ENCODE results near the gene PRKN.

The PRKN gene

GRCh38 chr6:161956082-161956481 is 771.5 kb downstream of the PRKN start:
- no peak overlapping the region for H3K14ac ChIP-seq (ENCODE audit: low read length in 2 of 2)
- H3K23ac ChIP-seq (ENCODE audit: low read length in 2 of 2): no peak overlapping the region
- WGBS: 54% methylated on average over 1 of the region's 1 CpG
- H3K4me2 ChIP-seq (ENCODE audit: low read length, poor library complexity, severe bottlenecking): no peak overlapping the region
- H3K9me3 ChIP-seq (ENCODE audit: control insufficient read depth, low read length): no peaks in the 10 kb centered on the region
- H3K18ac ChIP-seq (ENCODE audit: low read depth in 1 of 2, low read length in 2 of 2): no peak overlapping the region
- H2BK5ac ChIP-seq (ENCODE audit: low read depth, low read length, poor library complexity, severe bottlenecking): no peak overlapping the region
- H4K91ac ChIP-seq (ENCODE audit: low read length): no peak overlapping the region
- no peaks in the 10 kb centered on the region for H3K27me3 ChIP-seq (ENCODE audit: control insufficient read depth in 1 of 2, insufficient read depth in 1 of 2, low read length in 2 of 2)
- no peak overlapping the region for H3K9ac ChIP-seq (ENCODE audit: low read length)
- no peak overlapping the region for H2BK12ac ChIP-seq (ENCODE audit: low read length in 2 of 2)
- no peak overlapping the region for H3K4me3 ChIP-seq (ENCODE audit: insufficient read depth in 1 of 2, low read depth in 1 of 2, low read length in 2 of 2)
- H2BK120ac ChIP-seq (ENCODE audit: low read depth, low read length): no peak overlapping the region
- H3K36me3 ChIP-seq (ENCODE audit: control insufficient read depth in 1 of 2, insufficient read depth in 2 of 2, low read depth in 1 of 2, low read length in 2 of 2): no peaks in the 10 kb centered on the region
- H2AFZ ChIP-seq (ENCODE audit: low read depth, low read length): no peak overlapping the region
- no peaks in the 10 kb centered on the region for H3K79me1 ChIP-seq (replicated peaks; ENCODE audit: low read length, poor library complexity, severe bottlenecking)
- no peak overlapping the region for H3K4ac ChIP-seq (ENCODE audit: low read depth in 1 of 2, low read length in 2 of 2)
- no peak overlapping the region for H4K8ac ChIP-seq (ENCODE audit: low read length)
- H2BK15ac ChIP-seq (ENCODE audit: low read depth, poor library complexity, severe bottlenecking): no peak overlapping the region
- no peak for DNase-seq
- H3K4me1 ChIP-seq (ENCODE audit: control insufficient read depth, insufficient read depth, low read depth, low read length): no peaks in the 10 kb centered on the region
- no peak overlapping the region for H2AK5ac ChIP-seq (ENCODE audit: low read length, severe bottlenecking)
- no peak overlapping the region for H3K27ac ChIP-seq (ENCODE audit: low read length, poor library complexity, severe bottlenecking)

GRCh38 chr6:161954699-161955276 is 772.8 kb downstream of the PRKN start:
- Histone ChIP-seq H2BK15ac (ENCODE audit: low read depth, poor library complexity, severe bottlenecking) (no peak overlapping the region), H3K27ac (ENCODE audit: low read length, poor library complexity, severe bottlenecking) (no peak overlapping the region), H3K23ac (ENCODE audit: low read length in 2 of 2) (no peak overlapping the region), H3K36me3 (ENCODE audit: control insufficient read depth in 1 of 2, insufficient read depth in 2 of 2, low read depth in 1 of 2, low read length in 2 of 2) (no peaks in the 10 kb centered on the region), H3K9ac (ENCODE audit: low read length) (no peak overlapping the region), H3K4ac (ENCODE audit: low read depth in 1 of 2, low read length in 2 of 2) (no peak overlapping the region), H4K8ac (ENCODE audit: low read length) (no peak overlapping the region), H2AK5ac (ENCODE audit: low read length, severe bottlenecking) (no peak overlapping the region), H2AFZ (ENCODE audit: low read depth, low read length) (no peak overlapping the region), H3K14ac (ENCODE audit: low read length in 2 of 2) (no peak overlapping the region), H3K9me3 (ENCODE audit: control insufficient read depth, low read length) (no peaks in the 10 kb centered on the region), H2BK120ac (ENCODE audit: low read depth, low read length) (no peak overlapping the region), H3K4me1 (ENCODE audit: control insufficient read depth, insufficient read depth, low read depth, low read length) (no peaks in the 10 kb centered on the region), H2BK5ac (ENCODE audit: low read depth, low read length, poor library complexity, severe bottlenecking) (no peak overlapping the region), H4K91ac (ENCODE audit: low read length) (no peak overlapping the region), H3K79me1 (replicated peaks; ENCODE audit: low read length, poor library complexity, severe bottlenecking) (no peaks in the 10 kb centered on the region), H3K27me3 (ENCODE audit: control insufficient read depth in 1 of 2, insufficient read depth in 1 of 2, low read length in 2 of 2) (no peaks in the 10 kb centered on the region), H3K18ac (ENCODE audit: low read depth in 1 of 2, low read length in 2 of 2) (no peak overlapping the region), H3K4me2 (ENCODE audit: low read length, poor library complexity, severe bottlenecking) (no peak overlapping the region), H3K4me3 (ENCODE audit: insufficient read depth in 1 of 2, low read depth in 1 of 2, low read length in 2 of 2) (no peak overlapping the region), H2BK12ac (ENCODE audit: low read length in 2 of 2) (no peak overlapping the region)
- 73% methylated on average over 4 of the region's 5 CpGs for WGBS
- no peak for DNase-seq

- Histone ChIP-seq H3K79me1 (replicated peaks; ENCODE audit: low read length, poor library complexity, severe bottlenecking) (no peaks in the 10 kb centered on the region), H3K23ac (ENCODE audit: low read length in 2 of 2) (no peak overlapping the region), H3K27me3 (ENCODE audit: control insufficient read depth in 1 of 2, insufficient read depth in 1 of 2, low read length in 2 of 2) (no peaks in the 10 kb centered on the region), H3K4me2 (ENCODE audit: low read length, poor library complexity, severe bottlenecking) (no peak overlapping the region), H3K4me1 (ENCODE audit: control insufficient read depth, insufficient read depth, low read depth, low read length) (peaks cover 2% of the 10 kb centered on the region), H3K14ac (ENCODE audit: low read length in 2 of 2) (no peak overlapping the region), H2BK120ac (ENCODE audit: low read depth, low read length) (no peak overlapping the region), H3K27ac (ENCODE audit: low read length, poor library complexity, severe bottlenecking) (no peak overlapping the region), H3K9ac (ENCODE audit: low read length) (no peak overlapping the region), H4K91ac (ENCODE audit: low read length) (no peak overlapping the region), H3K4ac (ENCODE audit: low read depth in 1 of 2, low read length in 2 of 2) (no peak overlapping the region), H2AK5ac (ENCODE audit: low read length, severe bottlenecking) (no peak overlapping the region), H3K9me3 (ENCODE audit: control insufficient read depth, low read length) (no peaks in the 10 kb centered on the region), H2BK15ac (ENCODE audit: low read depth, poor library complexity, severe bottlenecking) (no peak overlapping the region), H3K18ac (ENCODE audit: low read depth in 1 of 2, low read length in 2 of 2) (no peak overlapping the region), H2AFZ (ENCODE audit: low read depth, low read length) (no peak overlapping the region), H3K36me3 (ENCODE audit: control insufficient read depth in 1 of 2, insufficient read depth in 2 of 2, low read depth in 1 of 2, low read length in 2 of 2) (no peaks in the 10 kb centered on the region), H4K8ac (ENCODE audit: low read length) (no peak overlapping the region), H2BK5ac (ENCODE audit: low read depth, low read length, poor library complexity, severe bottlenecking) (no peak overlapping the region), H2BK12ac (ENCODE audit: low read length in 2 of 2) (no peak overlapping the region), H3K4me3 (ENCODE audit: insufficient read depth in 1 of 2, low read depth in 1 of 2, low read length in 2 of 2) (no peak overlapping the region)
- WGBS: 83% methylated on average over 9 of the region's 10 CpGs
- DNase-seq: no peak
Measured at GRCh38 chr6:161954077-161954476, 773.5 kb downstream of the PRKN start.

DNA sequence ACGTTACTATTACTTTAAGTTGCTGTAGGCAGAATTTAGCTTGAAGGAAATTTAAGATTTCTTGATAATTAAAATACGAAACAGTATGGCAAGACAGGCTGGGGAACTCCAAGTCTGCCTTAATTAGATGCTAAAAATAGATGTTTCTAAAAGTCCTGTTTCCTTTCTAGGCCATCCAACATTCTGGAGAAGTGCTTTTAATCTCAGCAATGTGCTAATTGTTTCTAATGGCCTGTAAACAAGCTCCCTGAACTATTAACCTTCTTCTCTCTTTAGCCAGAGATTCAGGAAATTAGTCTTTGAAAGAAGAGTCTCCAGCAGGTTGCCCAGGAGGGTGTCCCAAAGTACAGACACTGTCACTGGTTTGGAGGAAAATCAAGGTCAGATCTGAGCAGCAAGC is 776.4 kb downstream of the PRKN start:
- Histone ChIP-seq H3K27me3 (ENCODE audit: control insufficient read depth in 1 of 2, insufficient read depth in 1 of 2, low read length in 2 of 2) (no peaks in the 10 kb centered on the region), H3K9me3 (ENCODE audit: control insufficient read depth, low read length) (no peaks in the 10 kb centered on the region), H3K23ac (ENCODE audit: low read length in 2 of 2) (no peak overlapping the region), H2AFZ (ENCODE audit: low read depth, low read length) (no peak overlapping the region), H3K18ac (ENCODE audit: low read depth in 1 of 2, low read length in 2 of 2) (no peak overlapping the region), H3K4ac (ENCODE audit: low read depth in 1 of 2, low read length in 2 of 2) (no peak overlapping the region), H4K91ac (ENCODE audit: low read length) (no peak overlapping the region), H2BK120ac (ENCODE audit: low read depth, low read length) (no peak overlapping the region), H3K27ac (ENCODE audit: low read length, poor library complexity, severe bottlenecking) (no peak overlapping the region), H3K36me3 (ENCODE audit: control insufficient read depth in 1 of 2, insufficient read depth in 2 of 2, low read depth in 1 of 2, low read length in 2 of 2) (no peaks in the 10 kb centered on the region), H2AK5ac (ENCODE audit: low read length, severe bottlenecking) (no peak overlapping the region), H4K8ac (ENCODE audit: low read length) (no peak overlapping the region), H3K4me3 (ENCODE audit: insufficient read depth in 1 of 2, low read depth in 1 of 2, low read length in 2 of 2) (no peak overlapping the region), H3K4me2 (ENCODE audit: low read length, poor library complexity, severe bottlenecking) (no peak overlapping the region), H2BK15ac (ENCODE audit: low read depth, poor library complexity, severe bottlenecking) (no peak overlapping the region), H3K14ac (ENCODE audit: low read length in 2 of 2) (no peak overlapping the region), H3K9ac (ENCODE audit: low read length) (no peak overlapping the region), H3K4me1 (ENCODE audit: control insufficient read depth, insufficient read depth, low read depth, low read length) (peaks cover 2% of the 10 kb centered on the region), H2BK5ac (ENCODE audit: low read depth, low read length, poor library complexity, severe bottlenecking) (no peak overlapping the region), H2BK12ac (ENCODE audit: low read length in 2 of 2) (no peak overlapping the region), H3K79me1 (replicated peaks; ENCODE audit: low read length, poor library complexity, severe bottlenecking) (no peaks in the 10 kb centered on the region)
- no peak for DNase-seq
- WGBS: 43% methylated on average over 2 of the region's 2 CpGs
